Ovary (tissue), 9 donors: ENCODE data around the gene LRRC51. TPM values are rescaled to one million over a fixed set of nuclear protein-coding genes. Genes with fewer than 3 reads are reported as not detected.

ENCODE experiments used
- DNase-seq, 5 donors: peaks; one replicate each; pipeline ENCODE4 v3.0.0-alpha.2; 2019 to 2020
- H3K27ac ChIP-seq, 2 donors: fragments of 200-600 bp; one replicate each; pipeline versions ENCODE4 v1.5.1 to v1.8.0; 2019 to 2022
- H3K27me3 ChIP-seq: fragments of 200-600 bp; one replicate; pipeline ENCODE4 v1.8.0; 2022
- H3K36me3 ChIP-seq: fragments of 200-600 bp; sonication (generic); one replicate; pipeline ENCODE4 v1.5.1; 2019
- H3K4me1 ChIP-seq: one replicate; pipeline ENCODE4 v1.8.1; 2013; ENCODE audit warnings: mild to moderate bottlenecking, moderate library complexity; ENCODE audit not compliant: insufficient read depth
- H3K4me3 ChIP-seq: fragments of 200-600 bp; sonication (generic); one replicate; pipeline ENCODE4 v1.5.1; 2017
- H3K9me3 ChIP-seq, 2 donors: fragments of 200-600 bp in 1 of 2; sonication (generic) in 1 of 2; one replicate each; pipeline versions ENCODE4 v1.5.1 to v1.8.1; 2013 to 2019; ENCODE audit warnings: mild to moderate bottlenecking in 1 of 2, moderate library complexity in 1 of 2
- EP300 ChIP-seq: sonication (generic); formaldehyde crosslinking; IDR thresholded peaks from one replicate; pipeline ENCODE4 v1.6.1; 2017; ENCODE audit warnings: antibody characterized with exemption
- POLR2A ChIP-seq: fragments of 450-650 bp; IDR thresholded peaks from one replicate; pipeline ENCODE4 v1.6.1; 2017; ENCODE audit warnings: antibody characterized with exemption, mild to moderate bottlenecking, moderate library complexity
- WGBS, 3 donors: extraction: QIAGEN DNeasy Blood & Tissue Kit in 1 of 3; methylation state at CpG; one replicate each; pipeline versions ENCODE4 v1.1.5 to v1.1.7; 2013 to 2017; 5-methylcytosine and 5-hydroxymethylcytosine counted together
- intact Hi-C, 4 donors: fragments of 100-400 bp; cut with DNase I; formaldehyde crosslinking; loops; one replicate each; pipeline versions ENCODE4 v1.11.0 to v1.15.1; 2022 to 2023
- polyA plus RNA-seq, 2 donors: library from polyadenylated mRNA; stranded (reverse); fragments of 200-250 nt in 1 of 2; fragments of 350-450 nt in 1 of 2; fragmentation: Illumina TruSeq in 1 of 2; extraction: RNeasy Lipid Tissue Mini Kit (QIAGEN cat#74804) in 1 of 2; gene quantifications; one replicate each; pipeline ENCODE4 v1.2.3, GENCODE V29; 2013 to 2014
- total RNA-seq, 7 donors: library from RNA; depleted of rRNA in 2 of 7; stranded (reverse); fragments of >200 nt in 2 of 7; fragmentation: NEBNext Ultra II Directional in 3 of 7; extraction: Animal tissue kit (Norgen Biotek cat#: 25700) in 3 of 7; gene quantifications; one replicate each; pipeline versions ENCODE4 v1.1.0 to v1.2.4, GENCODE V29; 2016 to 2023
- TF ChIP-seq, protein P1 (sequence below), 3 donors: fragments of 450-650 bp in 2 of 3; fragments of 200-600 bp in 1 of 3; IDR thresholded peaks; one replicate each; pipeline versions ENCODE4 v1.5.1 to v1.8.0; 2016 to 2022; ENCODE audit warnings: antibody characterized with exemption in 3 of 3, mild to moderate bottlenecking in 1 of 3
- donor health status: DM: no; HTN: no; CAD: no; lungs with moderate emphysema.
- donor health status: DM: no; HTN: no; CAD: no.
- donor health status: Bipolar disorder and iron deficiency.
- donor health status: DM: yes; HTN: yes; CAD: no.
- donor health status: DM: no; HTN: no; CAD: no.
- donor health status: DM: yes; HTN: yes; CAD: no.

Gene LRRC51
- total and polyA plus RNA-seq, 9 donors = 7.2 to 21.0 (median 9.6) TPM

DNA sequence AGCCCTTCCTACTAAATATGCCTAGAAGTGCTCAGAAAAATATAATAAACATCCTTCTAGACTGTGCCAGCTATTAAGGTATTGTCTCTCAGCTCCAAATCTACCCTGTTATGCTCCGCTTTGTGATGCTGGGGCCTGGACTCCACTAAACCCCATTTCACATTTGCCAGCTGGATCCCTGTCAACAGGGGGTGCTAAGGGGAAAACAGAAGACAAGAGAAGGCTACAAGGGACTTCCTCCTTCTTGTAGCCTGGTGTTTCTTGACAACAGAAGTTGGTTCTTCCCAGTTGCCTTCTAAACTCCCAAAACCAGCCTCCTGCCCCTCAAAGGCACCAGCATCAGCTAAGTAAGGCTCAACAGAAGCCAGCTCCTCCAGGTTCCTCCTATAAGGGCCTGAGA lies 5.5 kb upstream of the LRRC51 start:
- intact Hi-C loops = loop anchor here in 1 of 4 donors (5.0 kb wide), 1 partner anchor 33 kb away; no protein-coding TSS in a partner anchor
- peaks cover 4% of the 10 kb centered on the region for H3K4me1 ChIP-seq

DNA sequence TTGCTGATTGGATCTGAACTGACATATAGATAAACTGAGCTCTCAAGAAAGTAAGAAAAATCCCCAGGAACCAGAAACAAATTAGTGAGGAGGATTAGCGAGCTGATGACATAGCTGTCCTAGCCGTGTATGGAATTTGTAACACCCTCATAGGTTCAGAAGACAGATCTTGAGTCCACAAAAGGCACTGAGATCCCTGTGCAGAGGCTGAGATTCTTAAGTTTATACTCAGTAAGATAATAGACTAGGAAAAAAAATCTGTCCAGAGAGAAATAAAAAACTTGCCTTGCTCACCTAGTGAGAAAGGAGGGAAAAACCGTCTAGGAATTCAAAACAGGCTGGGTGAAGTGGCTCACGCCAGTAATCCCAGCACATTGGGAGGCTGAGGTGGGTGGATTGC lies 4.9 kb upstream of the LRRC51 start:
- Histone ChIP-seq H3K27ac (no peak overlapping the region), H3K36me3 (no peaks in the 10 kb centered on the region), H3K27me3 (no peaks in the 10 kb centered on the region), H3K4me3 (no peak overlapping the region), H3K4me1 (no peaks in the 10 kb centered on the region), H3K9me3 (no peaks in the 10 kb centered on the region)
- no peak for TF ChIP-seq EP300
- TF ChIP-seq, protein P1, sequence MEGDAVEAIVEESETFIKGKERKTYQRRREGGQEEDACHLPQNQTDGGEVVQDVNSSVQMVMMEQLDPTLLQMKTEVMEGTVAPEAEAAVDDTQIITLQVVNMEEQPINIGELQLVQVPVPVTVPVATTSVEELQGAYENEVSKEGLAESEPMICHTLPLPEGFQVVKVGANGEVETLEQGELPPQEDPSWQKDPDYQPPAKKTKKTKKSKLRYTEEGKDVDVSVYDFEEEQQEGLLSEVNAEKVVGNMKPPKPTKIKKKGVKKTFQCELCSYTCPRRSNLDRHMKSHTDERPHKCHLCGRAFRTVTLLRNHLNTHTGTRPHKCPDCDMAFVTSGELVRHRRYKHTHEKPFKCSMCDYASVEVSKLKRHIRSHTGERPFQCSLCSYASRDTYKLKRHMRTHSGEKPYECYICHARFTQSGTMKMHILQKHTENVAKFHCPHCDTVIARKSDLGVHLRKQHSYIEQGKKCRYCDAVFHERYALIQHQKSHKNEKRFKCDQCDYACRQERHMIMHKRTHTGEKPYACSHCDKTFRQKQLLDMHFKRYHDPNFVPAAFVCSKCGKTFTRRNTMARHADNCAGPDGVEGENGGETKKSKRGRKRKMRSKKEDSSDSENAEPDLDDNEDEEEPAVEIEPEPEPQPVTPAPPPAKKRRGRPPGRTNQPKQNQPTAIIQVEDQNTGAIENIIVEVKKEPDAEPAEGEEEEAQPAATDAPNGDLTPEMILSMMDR (IDR thresholded peaks at IDR 0.05) = no peak
- no peak for TF ChIP-seq POLR2A
- intact Hi-C loops = loop anchor here in 1 of 4 donors (5.0 kb wide), 1 partner anchor 33 kb away; no protein-coding TSS in a partner anchor
- 91 to 94% (median 92%) methylated on average over 4 of the region's 4 CpGs for WGBS, 3 donors
- no peak for DNase-seq

More for the DNA sequence above, 5.5 kb upstream of the LRRC51 start:
- no peak for DNase-seq
- no peak overlapping the region for H3K4me3 ChIP-seq
- H3K9me3 ChIP-seq = no peaks in the 10 kb centered on the region
- WGBS, 3 donors = 96 to 100% (median 96%) methylated on average over 1 of the region's 1 CpG
- H3K27ac ChIP-seq = no peak overlapping the region
- H3K27me3 ChIP-seq = no peaks in the 10 kb centered on the region
- H3K36me3 ChIP-seq = no peaks in the 10 kb centered on the region
- TF ChIP-seq POLR2A (no peak), EP300 (no peak)
- TF ChIP-seq, protein P1 (IDR thresholded peaks at IDR 0.05) = no peak

DNA sequence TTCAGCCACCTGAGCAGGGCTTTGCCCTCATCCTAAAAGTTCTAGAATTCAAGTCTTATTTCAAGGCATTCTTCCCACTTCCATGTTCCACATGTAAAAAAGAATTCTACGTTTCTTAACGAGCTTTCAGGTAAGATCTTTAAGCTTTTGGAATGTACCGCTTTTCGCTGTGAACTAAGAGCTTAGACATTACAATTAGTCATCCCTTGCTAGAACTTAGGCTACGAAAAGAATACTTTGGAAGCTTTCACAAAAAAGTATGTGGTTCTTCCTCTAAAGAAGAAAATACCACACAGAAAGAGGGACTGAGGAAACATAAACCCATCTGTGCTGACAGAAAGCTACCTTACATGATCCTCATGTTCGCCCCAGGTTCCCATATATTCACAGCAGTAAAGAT lies 2.2 kb upstream of the LRRC51 start:
- intact Hi-C loops = loop anchor here in 1 of 4 donors (5.0 kb wide), 1 partner anchor 36 kb away; no protein-coding TSS in a partner anchor
- TF ChIP-seq, protein P1 (IDR thresholded peaks at IDR 0.05) = no peak
- TF ChIP-seq POLR2A = no peak
- TF ChIP-seq EP300 = no peak

DNA sequence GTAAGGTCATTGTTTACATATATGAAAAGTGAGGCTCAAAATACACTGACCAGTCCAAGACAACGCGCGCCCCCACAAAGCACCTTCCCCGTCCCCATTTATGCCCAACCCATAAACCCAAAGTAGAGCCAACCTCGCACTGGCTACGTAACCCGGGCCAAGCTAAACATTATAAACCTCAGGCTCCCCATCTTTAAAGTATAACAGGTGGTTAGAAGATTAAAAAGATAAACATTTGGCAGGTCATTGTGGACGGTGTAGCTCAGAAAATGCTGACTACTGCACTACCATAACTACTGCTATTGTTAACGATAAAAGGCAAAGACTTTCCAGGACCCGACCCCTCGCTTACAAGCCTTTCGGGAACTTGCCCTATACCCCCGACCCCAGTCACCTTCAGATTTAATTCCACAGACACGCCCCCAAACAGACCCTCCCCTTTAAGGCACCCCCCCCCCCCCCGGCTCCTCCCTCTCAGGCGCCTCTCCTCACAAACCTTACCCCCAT lies 778 bp upstream of the LRRC51 start:
- H3K4me1 ChIP-seq = no peaks in the 10 kb centered on the region
- TF ChIP-seq EP300 (no peak), POLR2A (no peak)
- TF ChIP-seq, protein P1 (IDR thresholded peaks at IDR 0.05) = no peak
- H3K9me3 ChIP-seq = no peaks in the 10 kb centered on the region
- peak overlapping the region; percentile 32 to 89 for H3K27ac ChIP-seq
- WGBS, 3 donors = 2 to 6% (median 6%) methylated on average over 15 to 16 of the region's 16 CpGs
- peak in 2 of 5 donors; percentile 47 to 49 for DNase-seq
- no peaks in the 10 kb centered on the region for H3K27me3 ChIP-seq
- intact Hi-C loops = loop anchor here in 2 of 4 donors (2.0 to 5.0 kb wide), 2 partner anchors 38 to 41 kb away; no protein-coding TSS in a partner anchor
- peak overlapping the region; percentile 63 for H3K4me3 ChIP-seq
- no peaks in the 10 kb centered on the region for H3K36me3 ChIP-seq

More for the DNA sequence above, 2.2 kb upstream of the LRRC51 start:
- peak overlapping the region in 1 of 2 donors; percentile 48 for H3K27ac ChIP-seq
- H3K36me3 ChIP-seq = no peaks in the 10 kb centered on the region
- WGBS, 3 donors = 53 to 60% (median 55%) methylated on average over 6 of the region's 6 CpGs
- H3K9me3 ChIP-seq = no peaks in the 10 kb centered on the region
- no peak overlapping the region for H3K4me3 ChIP-seq
- no peaks in the 10 kb centered on the region for H3K4me1 ChIP-seq
- DNase-seq = no peak
- no peaks in the 10 kb centered on the region for H3K27me3 ChIP-seq
